HG02763 (cell line): ENCODE data around the gene HPD.
A peak's percentile ranks its signal among the peaks of the same experiment; 100 is the strongest.
"Not testable (repeated sequence)": the region's sequence is repeated elsewhere in the genome, so short reads cannot be mapped to it uniquely, and the experiment has no call there.

Experiments used
- ATAC-seq: cut with Tn5 transposase; IDR thresholded peaks from one replicate; pipeline ENCODE4 v1.9.1; 2021; ENCODE audit warnings: mild to moderate bottlenecking, moderate library complexity; ENCODE audit not compliant: unreplicated experiment

The HPD gene

GRCh38 chr12:121866331-121866730 is 7.7 kb upstream of the HPD start:
- ATAC-seq = no peak

- ATAC-seq = no peak
These were observed 3.1 kb upstream of the HPD start for GRCh38 chr12:121861636-121862254.

- ATAC-seq = not testable (repeated sequence)
These were observed 2.0 kb upstream of the HPD start for GRCh38 chr12:121860699-121861098.

- ATAC-seq = no peak
These were observed 1.6 kb upstream of the HPD start for GRCh38 chr12:121860257-121860656.

GRCh38 chr12:121858318-121858661 is 369 bp downstream of the HPD start:
- ATAC-seq = no peak

- no peak for ATAC-seq
These were observed 1.1 kb downstream of the HPD start for GRCh38 chr12:121857322-121858246.

- ATAC-seq = not testable (repeated sequence)
These were observed 6.3 kb downstream of the HPD start for GRCh38 chr12:121852392-121852791.

- no peak for ATAC-seq
These were observed 9.0 kb downstream of the HPD start for GRCh38 chr12:121849665-121850064.

GRCh38 chr12:121849211-121849610 is 9.4 kb downstream of the HPD start:
- ATAC-seq = no peak

GRCh38 chr12:121845701-121846100 is 13.0 kb downstream of the HPD start:
- ATAC-seq = no peak

GRCh38 chr12:121843236-121843982 is 15.2 kb downstream of the HPD start:
- ATAC-seq = no peak

- ATAC-seq = no peak
These were observed 18.5 kb downstream of the HPD start for GRCh38 chr12:121839993-121840761.

GRCh38 chr12:121839106-121839992 is 19.3 kb downstream of the HPD start:
- ATAC-seq = peak; percentile 94

GRCh38 chr12:121838126-121838525 is 20.5 kb downstream of the HPD start:
- no peak for ATAC-seq

GRCh38 chr12:121837680-121838079 is 21.0 kb downstream of the HPD start:
- no peak for ATAC-seq

GRCh38 chr12:121831571-121832245 is 27.0 kb downstream of the HPD start:
- ATAC-seq = no peak

GRCh38 chr12:121830588-121831265 is 27.9 kb downstream of the HPD start:
- ATAC-seq = no peak

- ATAC-seq = no peak
These were observed 28.5 kb downstream of the HPD start for GRCh38 chr12:121830134-121830533.
